Endothelial cell of umbilical vein (primary cell): ENCODE data around the gene MDFI. TPM values are rescaled to one million over a fixed set of nuclear protein-coding genes. Genes with fewer than 3 reads are reported as not detected.

Experiments used
- BruUV-seq: library from RNA; stranded (reverse); fragments of 400-500 nt; replicated peaks from 2 replicates; lab custom pipeline; 2021; lab: Mats Ljungman, UMichigan
- CTCF ChIA-PET: fragments of 300-600, 350-600 bp; sonication (Branson Sonifier 250); formaldehyde crosslinking; loops from one replicate; lab custom pipeline; 2021; ENCODE audit warnings: antibody characterized with exemption, inconsistent platforms; lab: Charles Lee
- POLR2A ChIA-PET: fragments of 300-600, 350-600 bp; sonication (Branson Sonifier 250); formaldehyde crosslinking; loops from one replicate; lab custom pipeline; 2021; ENCODE audit warnings: antibody characterized with exemption, inconsistent platforms; lab: Charles Lee
- DNase-seq: peaks from one replicate; pipeline ENCODE4 v3.0.0-alpha.2; 2011; ENCODE audit warnings: low read depth, low spot score
- FAIRE-seq: peaks from 2 replicates; lab custom pipeline; 2011; peaks lifted over from hg19 to GRCh38; lab: Jason Lieb, UNC
- H2AFZ ChIP-seq: 2 replicates; pipeline ENCODE4 v1.6.0; 2012; ENCODE audit warnings: low read depth, low read length, control low read depth, inconsistent platforms
- H3K27ac ChIP-seq: 2 replicates; pipeline ENCODE4 v1.5.1; 2011; ENCODE audit warnings: low read depth, mild to moderate bottlenecking, control low read depth, low read length, moderate library complexity; ENCODE audit not compliant: insufficient read depth
- H3K27me3 ChIP-seq, 2 experiments: 2 replicates each; pipeline versions ENCODE4 v1.6.0 to v1.6.1; 2011; ENCODE audit warnings: low read length in 2 of 2, mixed read lengths in 1 of 2; ENCODE audit not compliant: control insufficient read depth in 2 of 2, insufficient read depth in 2 of 2
- H3K36me3 ChIP-seq, 2 experiments: 2 replicates in 1 of 2; 3 replicates in 1 of 2; pipeline ENCODE4 v1.5.1; 2011; ENCODE audit warnings: low read length in 2 of 2, mild to moderate bottlenecking in 1 of 2, moderate library complexity in 1 of 2; ENCODE audit not compliant: control insufficient read depth in 2 of 2, insufficient read depth in 2 of 2; ENCODE audit errors: extremely low read depth in 1 of 2
- H3K4me1 ChIP-seq: 3 replicates; pipeline ENCODE4 v1.5.1; 2011; ENCODE audit warnings: mild to moderate bottlenecking, low read length; ENCODE audit not compliant: control insufficient read depth, insufficient read depth; ENCODE audit errors: extremely low read depth
- H3K4me2 ChIP-seq: 2 replicates; pipeline ENCODE4 v1.6.1; 2011; ENCODE audit warnings: low read length, control low read depth, mixed read lengths; ENCODE audit not compliant: insufficient read depth
- H3K4me3 ChIP-seq, 3 experiments: fragments of 200-600 bp in 1 of 3; sonication (generic), shearing (Covaris generic) in 1 of 3; replicated peaks in 1 of 3; 2 replicates each; pipeline ENCODE4 v1.5.1; 2011 to 2016; ENCODE audit warnings: control low read depth in 3 of 3, low read length in 3 of 3, mild to moderate bottlenecking in 2 of 3, inconsistent platforms in 1 of 3, low read depth in 1 of 3, moderate library complexity in 1 of 3; ENCODE audit not compliant: insufficient read depth in 1 of 3
- H3K79me2 ChIP-seq: 2 replicates; pipeline ENCODE4 v1.6.0; 2012; ENCODE audit warnings: low read length, inconsistent platforms; ENCODE audit not compliant: control insufficient read depth, insufficient read depth
- H3K9ac ChIP-seq: replicated peaks from 2 replicates; pipeline ENCODE3; 2011; ENCODE audit warnings: low read length, control low read depth; ENCODE audit not compliant: insufficient read depth; ENCODE audit errors: extremely low read depth
- H3K9me1 ChIP-seq: replicated peaks from 3 replicates; pipeline ENCODE4 v1.6.0; 2011; ENCODE audit warnings: mild to moderate bottlenecking, low read length; ENCODE audit not compliant: control insufficient read depth, insufficient read depth; ENCODE audit errors: extremely low read depth
- H3K9me3 ChIP-seq: replicated peaks from 2 replicates; pipeline ENCODE4 v1.5.1; 2012; ENCODE audit warnings: low read length, inconsistent platforms; ENCODE audit not compliant: control insufficient read depth, insufficient read depth
- H4K20me1 ChIP-seq: replicated peaks from 2 replicates; pipeline ENCODE3; 2011; ENCODE audit warnings: mild to moderate bottlenecking, low read length; ENCODE audit not compliant: control insufficient read depth, insufficient read depth; ENCODE audit errors: extremely low read depth
- CTCF ChIP-seq, 2 donors: IDR thresholded peaks; 1 replicate in 1 of 2; 2 replicates in 1 of 2; pipeline ENCODE4 v1.5.1; 2011; ENCODE audit warnings: low read length in 2 of 2, mild to moderate bottlenecking in 2 of 2, moderate library complexity in 2 of 2, control low read depth in 1 of 2, inconsistent platforms in 1 of 2, low read depth in 1 of 2; ENCODE audit not compliant: insufficient read depth in 1 of 2; ENCODE audit errors: extremely low read depth in 1 of 2
- EZH2 ChIP-seq: IDR thresholded peaks from 2 replicates; pipeline ENCODE4 v1.6.1; 2012; ENCODE audit warnings: borderline replicate concordance, low read depth, mild to moderate bottlenecking, moderate library complexity, low read length, inconsistent platforms; ENCODE audit not compliant: severe bottlenecking
- FOS ChIP-seq: IDR thresholded peaks from 2 replicates; pipeline ENCODE4 v1.6.1; 2011; ENCODE audit warnings: mild to moderate bottlenecking, low read length, moderate library complexity, borderline replicate concordance; ENCODE audit not compliant: insufficient read depth
- GATA2 ChIP-seq: IDR thresholded peaks from 2 replicates; pipeline ENCODE4 v1.7.0; 2011; ENCODE audit warnings: low read depth, mild to moderate bottlenecking, moderate library complexity, mixed read lengths, low read length; ENCODE audit not compliant: insufficient read length, insufficient read depth
- JUN ChIP-seq: IDR thresholded peaks from 2 replicates; pipeline ENCODE4 v1.6.1; 2011; ENCODE audit warnings: borderline replicate concordance, low read depth; ENCODE audit not compliant: insufficient read length, insufficient read depth
- MYC ChIP-seq: IDR thresholded peaks from one replicate; pipeline ENCODE4 v1.6.1; 2011; ENCODE audit warnings: mild to moderate bottlenecking, low read depth, low read length
- POLR2A ChIP-seq: IDR thresholded peaks from 2 replicates; pipeline ENCODE4 v1.6.1; 2012; ENCODE audit warnings: low read depth, mild to moderate bottlenecking, control low read depth, low read length
- POLR2AphosphoS5 ChIP-seq: IDR thresholded peaks from 2 replicates; pipeline ENCODE4 v1.6.1; 2012; ENCODE audit warnings: low read depth, mild to moderate bottlenecking, control low read depth, low read length, moderate library complexity; ENCODE audit not compliant: insufficient read depth
- dilution Hi-C: fragments of 300-500 bp; cut with MboI; formaldehyde crosslinking; loops from one replicate; pipeline ENCODE4 v1.15.0; 2019; ENCODE audit warnings: low sequenced_read_pairs; ENCODE audit not compliant: extremely low pct_ligation_motif_present
- intact Hi-C: fragments of 100-400 bp; cut with micrococcal nuclease; formaldehyde crosslinking; loops from one replicate; pipeline ENCODE4 v1.10.0; 2022
- polyA plus RNA-seq, 4 experiments: library from polyadenylated mRNA; depleted of rRNA in 3 of 4; stranded (reverse) in 3 of 4; unstranded in 1 of 4; fragments of >200 nt; gene quantifications; 2 replicates each; pipeline versions ENCODE4 v1.2.1 to v1.2.3, GENCODE V29; 2011 to 2012; ENCODE audit warnings: missing spikeins in 1 of 4
- total RNA-seq: library from RNA; stranded (reverse); gene quantifications from 2 replicates; pipeline ENCODE4 v1.2.3, GENCODE V29; 2021
- TF ChIP-seq, protein P1 (sequence below): IDR thresholded peaks from 2 replicates; pipeline ENCODE4 v1.6.1; 2011; ENCODE audit not compliant: insufficient read depth, insufficient read length

MDFI gene
- total and polyA plus RNA-seq, 2 donors (not counting 3 experiments of a cell fraction or from before 2014, with no cell fraction given): 32.4 to 74.1 TPM

DNA sequence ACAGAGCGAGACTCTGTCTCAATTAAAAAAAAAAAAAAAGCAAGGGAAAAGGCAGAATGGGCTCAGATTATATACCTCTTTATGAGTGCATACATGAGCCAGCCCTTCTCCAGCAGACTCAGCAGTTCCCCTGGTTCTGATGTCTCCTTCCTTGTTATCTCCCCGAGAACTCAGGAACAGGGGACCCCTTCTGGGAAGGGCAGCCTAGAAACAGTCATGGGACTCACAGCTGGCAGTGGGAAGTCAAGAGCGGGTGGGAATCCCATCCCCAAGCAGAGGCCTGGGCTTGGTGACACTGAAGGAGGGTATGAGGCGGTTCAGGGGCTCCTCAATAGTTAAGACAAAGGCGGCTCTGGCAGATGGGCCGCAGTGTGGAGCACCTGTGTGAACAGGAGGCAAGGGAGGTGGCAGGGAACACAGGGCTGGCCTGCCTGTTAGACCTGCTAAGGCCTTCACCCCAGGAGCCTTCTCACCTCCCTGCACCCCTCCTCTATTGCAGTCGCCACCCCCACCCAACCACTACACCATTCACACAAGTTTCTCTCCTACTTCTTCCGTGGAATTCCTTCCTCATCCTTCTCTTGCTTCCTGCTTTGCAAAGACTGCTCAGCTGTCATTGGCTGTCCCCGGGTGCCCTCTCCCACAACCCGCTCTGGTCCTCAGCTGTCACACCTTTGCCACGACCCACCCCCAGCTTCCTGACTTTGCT, 29.7 kb upstream of the MDFI start:
- dilution Hi-C loops (no loop called here), intact Hi-C loops (no loop called here)
- no peak for DNase-seq
- H3K27me3 ChIP-seq: peaks cover 0 to 2% of the 10 kb centered on the region in 2 experiments
- no peaks in the 10 kb centered on the region for H3K4me1 ChIP-seq
- BruUV-seq: no TSS peak
- no peak overlapping the region for H3K27ac ChIP-seq
- H3K36me3 ChIP-seq: no peaks in the 10 kb centered on the region
- no peak overlapping the region for H3K4me3 ChIP-seq
- no peaks in the 10 kb centered on the region for H3K79me2 ChIP-seq
- no peak for FAIRE-seq
- CTCF ChIA-PET: no interaction called here
- H3K9me3 ChIP-seq: no peaks in the 10 kb centered on the region
- TF ChIP-seq, protein P1, sequence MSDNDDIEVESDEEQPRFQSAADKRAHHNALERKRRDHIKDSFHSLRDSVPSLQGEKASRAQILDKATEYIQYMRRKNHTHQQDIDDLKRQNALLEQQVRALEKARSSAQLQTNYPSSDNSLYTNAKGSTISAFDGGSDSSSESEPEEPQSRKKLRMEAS: no peak
- no peak for TF ChIP-seq MYC
- TF ChIP-seq FOS: no peak
- no peak for TF ChIP-seq POLR2AphosphoS5
- TF ChIP-seq JUN: no peak
- no peak for TF ChIP-seq CTCF (IDR thresholded peaks at IDR 0.05; ENCODE audit: extremely low read depth in 1 of 2, insufficient read depth in 1 of 2, low read depth in 1 of 2, low read length in 2 of 2)
- TF ChIP-seq EZH2: no peak
- TF ChIP-seq GATA2: no peak
- TF ChIP-seq POLR2A: no peak
- no peak overlapping the region for H3K4me2 ChIP-seq
- no peak overlapping the region for H3K9ac ChIP-seq
- no peak overlapping the region for H2AFZ ChIP-seq
- H3K9me1 ChIP-seq: no peaks in the 10 kb centered on the region
- H4K20me1 ChIP-seq: no peaks in the 10 kb centered on the region
- POLR2A ChIA-PET: no interaction called here
